IPS DF 4.7 (cell line): ENCODE results near the gene ZFYVE16.
A peak's percentile ranks its signal among the peaks of the same experiment; 100 is the strongest.
"Not testable (repeated sequence)": the region's sequence is repeated elsewhere in the genome, so short reads cannot be mapped to it uniquely, and the experiment has no call there.

Experiments
- DNase-seq: peaks from one replicate; pipeline ENCODE4 v3.0.0-alpha.2; 2013; ENCODE audit warnings: low spot score; ENCODE audit errors: extremely low read depth

The ZFYVE16 gene

GRCh38 chr5:80407735-80408483 is at the start of gene ZFYVE16:
TSS of gene ZFYVE16 (plus strand) at chr5:80408064. CDS start at chr5:80434148, 26,084 bp downstream.
- DNase-seq, result peak; percentile 82

GRCh38 chr5:80360914-80361444 is 46.9 kb upstream of the ZFYVE16 start:
- DNase-seq, result no peak

GRCh38 chr5:80364892-80365291 is 43.0 kb upstream of the ZFYVE16 start:
- DNase-seq, result no peak

- DNase-seq, result no peak
Measured at GRCh38 chr5:80368661-80369480, 39.0 kb upstream of the ZFYVE16 start.

- no peak for DNase-seq
Measured at GRCh38 chr5:80369521-80369920, 38.3 kb upstream of the ZFYVE16 start.

- DNase-seq, result no peak
Measured at GRCh38 chr5:80370390-80370789, 37.5 kb upstream of the ZFYVE16 start.

- DNase-seq, result no peak
Measured at GRCh38 chr5:80372780-80373179, 35.1 kb upstream of the ZFYVE16 start.

GRCh38 chr5:80374188-80374587 is 33.7 kb upstream of the ZFYVE16 start:
- DNase-seq, result no peak

- DNase-seq, result no peak
Measured at GRCh38 chr5:80376557-80376956, 31.3 kb upstream of the ZFYVE16 start.

GRCh38 chr5:80382488-80382887 is 25.4 kb upstream of the ZFYVE16 start:
- DNase-seq, result no peak

GRCh38 chr5:80387063-80387768 is 20.6 kb upstream of the ZFYVE16 start:
- DNase-seq, result no peak

GRCh38 chr5:80389580-80389979 is 18.3 kb upstream of the ZFYVE16 start:
- DNase-seq, result no peak

- DNase-seq, result not testable (repeated sequence)
Measured at GRCh38 chr5:80390413-80390812, 17.5 kb upstream of the ZFYVE16 start.

- not testable (repeated sequence) for DNase-seq
Measured at GRCh38 chr5:80391267-80391666, 16.6 kb upstream of the ZFYVE16 start.

GRCh38 chr5:80399526-80400239 is 8.2 kb upstream of the ZFYVE16 start:
- no peak for DNase-seq

- DNase-seq, result not testable (repeated sequence)
Measured at GRCh38 chr5:80400368-80400767, 7.5 kb upstream of the ZFYVE16 start.

GRCh38 chr5:80403782-80404181 is 4.1 kb upstream of the ZFYVE16 start:
- DNase-seq, result no peak

- DNase-seq, result no peak
Measured at GRCh38 chr5:80406980-80407734, 707 bp upstream of the ZFYVE16 start.

- no peak for DNase-seq
Measured at GRCh38 chr5:80408484-80409366, 861 bp downstream of the ZFYVE16 start.
